Left forelimb (tissue), 1 donor: ENCODE data around the gene SPTLC3.

Source experiments
- DNase-seq: peaks from one replicate; pipeline ENCODE4 v3.0.0-alpha.2; 2018; ENCODE audit warnings: low spot score

The SPTLC3 gene

DNA sequence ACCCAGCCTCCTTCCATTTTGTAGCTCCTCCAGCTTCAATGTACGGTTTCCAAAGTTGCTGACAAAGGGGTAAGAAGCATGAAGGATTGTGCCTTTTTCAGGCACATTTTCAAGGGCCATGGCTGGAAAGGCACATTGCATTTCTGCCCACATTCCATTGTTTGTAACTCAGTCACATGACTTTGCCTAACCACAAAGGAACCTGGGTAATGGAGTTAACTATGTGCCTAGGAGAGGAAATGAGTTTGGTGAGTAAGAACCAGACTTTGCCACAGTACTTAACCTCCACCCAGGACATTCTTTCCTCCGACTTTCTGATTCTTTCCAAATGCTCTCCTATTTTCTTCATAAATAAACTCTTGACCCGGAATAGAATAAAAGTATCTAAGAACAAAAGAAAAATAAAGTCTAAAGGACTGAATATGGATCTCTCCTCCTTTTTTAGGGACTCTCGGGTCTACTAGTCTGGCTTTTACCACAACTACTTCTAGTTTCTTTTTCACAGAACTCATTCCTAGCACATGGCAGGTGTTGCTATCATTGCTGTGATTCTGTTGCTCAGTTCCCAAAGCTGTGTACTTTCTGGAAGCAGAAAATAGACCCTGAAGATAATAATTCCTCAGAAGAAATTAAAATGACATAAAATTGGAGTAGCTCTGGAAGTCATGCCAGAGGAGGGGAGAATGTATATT is 130.8 kb downstream of the SPTLC3 start:
- DNase-seq = no peak

DNA sequence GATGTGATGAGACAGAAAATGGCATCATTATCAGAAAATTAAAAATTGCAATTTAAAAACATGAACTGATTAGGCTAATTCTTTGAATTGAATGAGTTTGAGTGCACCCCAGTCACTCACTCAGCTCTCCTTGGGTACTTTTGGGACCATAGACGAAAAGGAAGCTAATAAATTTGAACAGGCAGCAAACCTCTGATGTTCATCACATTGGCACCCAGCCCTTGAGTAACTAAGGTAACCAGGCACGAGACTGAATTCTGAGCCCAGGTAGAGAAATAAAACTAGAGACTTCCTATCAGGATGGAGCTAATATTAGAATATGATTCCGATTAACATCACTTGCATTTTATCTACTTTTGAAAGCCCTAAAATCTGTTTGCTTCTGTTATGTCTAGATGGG is 131.4 kb downstream of the SPTLC3 start:
- no peak for DNase-seq

DNA sequence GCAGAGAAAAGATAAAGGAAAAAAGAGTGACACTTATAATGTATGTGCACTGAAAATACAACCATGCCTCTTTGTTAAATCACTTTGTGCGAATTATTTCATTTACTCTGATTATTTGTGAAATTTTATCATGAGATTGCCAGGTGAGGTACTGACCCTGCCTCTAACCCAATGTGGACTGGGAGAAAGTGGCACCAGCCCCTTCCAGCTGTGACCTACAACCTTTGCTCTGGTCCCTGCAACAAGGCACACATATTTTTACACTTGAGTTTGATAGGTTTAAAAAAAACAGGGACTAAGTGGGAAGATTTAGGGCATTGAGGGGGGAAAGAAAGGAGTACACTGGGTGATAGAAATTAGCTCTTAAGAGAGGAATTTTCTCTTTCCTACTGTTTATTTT is 132.0 kb downstream of the SPTLC3 start:
- DNase-seq = no peak

DNA sequence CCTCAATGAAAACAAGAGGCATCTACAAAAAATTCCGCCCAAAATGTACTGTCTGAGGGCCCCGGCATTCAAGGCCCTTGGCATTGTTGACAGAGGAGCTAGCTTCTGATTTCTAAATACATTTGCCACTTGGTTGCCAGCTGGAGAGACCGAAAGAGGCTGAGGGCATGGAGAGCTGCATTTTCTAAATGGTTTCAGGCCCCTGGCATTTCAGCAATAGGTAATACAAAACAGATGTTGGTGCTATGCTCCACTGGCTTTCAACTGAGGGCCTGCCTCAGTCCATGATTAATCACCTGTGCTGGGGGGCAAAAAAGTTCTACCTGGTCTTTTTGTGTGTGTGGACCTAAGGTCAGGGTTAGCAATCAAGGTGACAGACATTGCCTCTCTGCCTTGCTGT is 132.8 kb downstream of the SPTLC3 start:
- no peak for DNase-seq

DNA sequence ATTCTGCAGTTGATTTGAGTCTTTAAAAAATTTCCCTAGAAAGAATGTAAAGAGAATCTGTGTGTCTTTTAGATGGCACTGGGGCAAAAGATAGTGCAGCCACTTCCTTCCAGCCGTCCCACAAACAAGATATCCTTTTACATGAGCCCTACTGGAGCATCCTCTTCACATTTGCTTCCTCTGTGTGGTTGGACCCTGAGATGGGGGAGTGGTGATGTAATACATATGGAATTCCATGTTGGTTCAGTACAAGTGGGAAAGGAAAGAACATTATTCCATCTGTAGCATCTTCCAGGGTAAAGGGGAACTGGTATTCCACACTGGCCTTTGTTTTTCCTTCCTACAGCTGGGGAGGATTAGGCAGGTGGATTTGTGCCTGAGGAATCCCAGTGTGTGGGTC is 133.4 kb downstream of the SPTLC3 start:
- DNase-seq = no peak

DNA sequence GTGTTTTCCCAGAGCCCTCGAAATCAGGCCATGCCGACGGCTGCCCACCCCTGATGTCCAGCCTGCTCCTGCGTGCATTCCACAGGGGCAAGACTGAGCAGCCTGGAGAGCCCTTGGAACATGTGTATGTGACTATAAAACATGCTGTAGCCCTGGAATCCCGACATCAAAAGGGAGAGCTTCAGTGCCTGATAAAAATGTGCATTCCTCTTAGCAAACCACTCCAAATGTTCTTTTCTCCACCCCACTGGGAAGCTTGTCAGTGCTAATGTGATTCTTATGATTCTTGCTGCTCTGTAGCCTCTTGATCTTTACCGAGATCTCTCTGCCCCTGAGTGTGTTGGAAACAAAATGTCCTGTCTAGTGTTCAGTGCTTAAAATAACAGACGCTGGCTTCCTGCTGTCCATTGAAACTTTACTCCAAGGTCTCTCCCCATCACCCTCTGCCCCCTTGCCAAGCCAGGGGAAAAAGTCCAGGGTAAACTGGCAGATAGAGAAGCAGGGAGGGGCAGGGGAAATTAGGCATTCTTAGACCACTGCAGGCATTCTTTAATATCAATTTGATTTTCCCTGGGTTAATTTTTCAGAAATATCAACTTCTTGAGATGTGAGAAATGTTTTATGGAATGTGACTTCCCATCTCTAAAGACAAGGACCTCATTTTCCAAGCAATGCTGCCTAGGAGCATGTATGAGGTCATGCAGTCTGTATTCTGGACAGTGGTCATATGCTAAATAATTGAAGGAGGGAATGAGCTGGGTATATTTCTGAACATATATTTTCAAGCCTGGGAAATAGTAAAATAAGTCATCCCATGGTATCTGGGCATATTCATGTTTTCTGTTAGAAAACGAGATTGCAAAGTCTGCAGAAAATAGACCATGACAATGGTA is 138.5 kb downstream of the SPTLC3 start:
- no peak for DNase-seq

DNA sequence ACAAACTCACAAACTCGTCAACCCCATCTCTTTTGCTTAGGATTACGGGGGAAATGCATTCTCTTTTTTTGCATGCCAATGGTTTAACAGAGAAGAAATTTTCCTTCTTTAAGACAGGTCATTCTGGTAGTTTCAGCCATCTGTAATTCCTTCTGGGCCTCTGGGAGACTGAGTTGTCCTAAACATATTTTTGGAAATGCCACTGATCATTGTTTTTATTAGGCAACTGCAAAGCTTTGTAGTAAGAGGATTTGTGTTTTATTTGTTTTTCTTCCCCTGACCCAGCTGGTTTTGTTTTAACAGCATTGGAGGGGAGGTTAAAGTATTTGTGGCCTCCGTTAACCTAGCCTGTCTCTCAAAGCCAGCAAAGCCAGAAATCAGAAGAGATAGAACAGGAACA is 139.2 kb downstream of the SPTLC3 start:
- DNase-seq = no peak

DNA sequence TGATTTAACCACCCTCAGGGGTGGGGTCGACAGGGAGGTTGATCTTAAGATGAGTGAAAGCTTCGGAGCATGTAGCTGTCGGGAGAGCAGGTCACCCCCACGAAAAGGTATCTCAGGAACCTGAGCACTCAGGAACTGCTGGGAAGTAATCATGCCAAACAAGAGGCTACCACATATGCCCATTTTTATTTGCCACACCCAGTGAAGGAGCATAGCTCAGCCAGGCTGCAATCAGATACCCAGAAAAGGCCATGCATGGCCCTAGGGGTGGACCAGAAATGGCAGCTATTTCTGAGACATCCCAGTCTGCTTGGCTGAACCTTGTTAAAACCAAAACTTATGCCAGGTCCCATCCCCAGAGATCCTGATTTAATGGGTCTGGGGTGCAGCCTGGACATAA is 139.6 kb downstream of the SPTLC3 start:
- no peak for DNase-seq

DNA sequence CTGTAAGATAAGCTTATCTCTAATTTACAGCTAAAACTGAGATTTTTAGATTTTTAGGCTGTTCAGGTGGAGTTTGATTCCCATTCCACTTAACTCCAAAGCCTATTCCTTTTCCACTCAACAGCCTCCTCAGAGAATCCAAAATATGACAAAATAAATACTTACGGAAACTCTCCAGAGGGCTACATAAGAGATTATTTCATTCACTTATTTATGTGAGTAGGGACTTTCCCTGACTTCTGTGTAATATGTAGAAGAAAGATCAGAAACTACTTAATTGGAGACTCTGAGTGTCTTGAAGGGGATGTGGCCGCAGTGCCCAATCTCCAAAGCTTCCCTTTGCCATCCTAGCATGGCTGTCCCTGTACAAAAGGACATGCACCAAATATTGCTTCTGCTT is 140.2 kb downstream of the SPTLC3 start:
- DNase-seq = no peak

DNA sequence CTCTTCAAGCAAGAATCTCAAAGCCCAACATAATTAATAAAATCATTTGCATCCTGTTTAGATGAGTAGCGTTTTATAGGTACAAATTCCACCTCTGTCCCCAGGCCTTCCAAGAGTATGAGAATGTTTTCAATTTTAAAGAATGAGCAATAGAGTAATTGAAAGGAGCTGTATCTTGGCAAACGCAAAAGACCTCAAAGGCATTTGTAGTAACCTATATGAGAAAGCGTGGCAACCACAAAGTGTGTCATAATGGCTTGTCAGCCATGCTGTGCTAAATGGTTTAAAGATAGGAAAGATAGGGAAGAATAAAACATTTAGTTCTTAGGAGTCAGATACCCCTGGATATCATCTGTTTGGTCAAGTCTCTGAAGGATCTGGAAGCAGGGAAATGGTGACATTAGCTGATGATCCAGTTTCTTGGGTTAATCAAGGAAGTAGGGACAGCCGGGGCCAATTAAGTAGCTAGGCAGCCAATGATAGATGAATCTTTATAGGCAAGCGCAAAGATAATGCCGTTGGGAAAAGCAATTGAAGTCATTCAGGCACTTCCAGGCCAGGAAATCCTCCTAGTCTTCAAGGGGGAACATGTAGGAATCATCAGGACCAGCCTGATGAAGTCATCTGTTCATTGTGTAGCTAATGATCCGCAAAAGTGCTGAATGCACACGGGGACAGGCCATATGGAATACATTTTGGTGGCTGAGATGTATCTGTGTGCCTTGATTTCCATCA is 140.8 kb downstream of the SPTLC3 start:
- no peak for DNase-seq

DNA sequence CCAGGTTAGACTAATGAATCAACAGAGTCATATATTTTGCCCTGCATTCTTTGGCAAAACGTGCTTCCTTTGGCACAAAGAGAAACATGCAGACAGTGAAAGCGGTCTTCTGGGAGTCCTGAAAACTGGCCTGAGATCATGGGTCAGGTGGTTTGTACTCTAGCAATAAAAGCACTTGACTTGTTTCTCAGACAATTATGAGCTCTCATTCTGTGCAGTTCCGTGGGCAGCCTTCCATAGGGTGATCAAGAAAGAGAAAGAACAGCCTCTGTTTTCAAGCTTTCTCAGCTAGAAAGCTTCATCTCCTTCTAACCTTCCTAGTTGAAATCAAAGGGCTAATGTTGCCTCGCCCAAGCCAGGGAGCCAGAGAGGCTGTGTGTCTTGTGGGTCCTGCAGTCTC is 149.6 kb downstream of the SPTLC3 start:
- DNase-seq = no peak

DNA sequence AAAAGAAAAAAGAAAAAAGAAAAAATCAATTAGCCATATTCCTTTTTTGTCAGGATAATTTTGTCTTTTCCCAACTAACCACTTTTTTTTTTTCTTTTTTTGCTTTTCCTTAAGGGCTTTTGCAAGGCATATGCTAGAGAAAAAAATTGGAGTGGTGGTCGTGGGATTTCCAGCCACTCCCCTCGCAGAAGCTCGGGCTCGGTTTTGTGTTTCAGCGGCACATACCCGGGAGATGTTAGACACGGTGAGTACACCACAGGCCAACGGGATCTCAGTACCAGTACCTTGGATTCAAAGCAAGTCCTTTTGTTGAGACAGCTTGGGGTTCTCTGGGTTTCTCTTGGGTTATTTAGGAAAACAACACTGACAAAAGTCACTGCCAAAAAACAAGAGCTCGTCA is 151.1 kb downstream of the SPTLC3 start:
- DNase-seq = no peak

DNA sequence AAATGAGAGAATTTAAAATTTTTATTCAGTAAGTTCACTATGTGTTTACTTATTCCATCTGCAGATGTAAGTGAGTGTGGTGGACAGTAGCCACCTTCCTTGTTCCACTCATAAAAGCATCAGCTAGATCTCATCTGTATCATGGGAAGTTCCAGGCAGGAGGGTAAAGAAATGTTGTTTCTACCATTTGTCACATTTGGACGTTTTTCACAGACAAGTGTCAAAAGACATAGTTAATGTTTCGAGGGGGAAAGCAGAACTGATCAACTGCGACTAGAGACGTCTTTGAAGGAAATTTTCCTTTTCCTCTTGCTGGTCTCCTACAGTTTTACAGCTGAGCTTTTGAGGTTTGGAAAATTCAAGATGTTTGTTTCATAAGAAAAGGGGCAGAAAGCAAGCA is 156.4 kb downstream of the SPTLC3 start:
- no peak for DNase-seq

DNA sequence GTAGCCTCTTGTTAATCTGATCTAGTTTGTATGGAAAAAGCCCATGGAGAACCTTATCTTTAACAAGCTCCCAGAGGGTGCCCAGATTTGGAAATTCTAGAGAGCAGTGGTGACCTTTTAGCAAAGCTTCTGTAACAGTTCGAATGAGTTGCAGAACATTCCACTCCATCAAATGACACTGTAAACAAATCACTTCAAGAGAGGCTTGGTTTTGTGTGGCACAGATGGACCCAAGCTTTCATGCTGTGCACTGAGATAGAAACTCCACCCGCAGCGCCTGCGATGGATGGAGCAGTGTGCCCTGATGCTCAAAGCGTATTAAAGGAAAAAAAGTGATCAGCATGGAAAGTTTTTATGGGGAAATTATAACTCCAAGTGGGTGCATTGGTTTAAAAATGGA is 157.2 kb downstream of the SPTLC3 start:
- DNase-seq = no peak

DNA sequence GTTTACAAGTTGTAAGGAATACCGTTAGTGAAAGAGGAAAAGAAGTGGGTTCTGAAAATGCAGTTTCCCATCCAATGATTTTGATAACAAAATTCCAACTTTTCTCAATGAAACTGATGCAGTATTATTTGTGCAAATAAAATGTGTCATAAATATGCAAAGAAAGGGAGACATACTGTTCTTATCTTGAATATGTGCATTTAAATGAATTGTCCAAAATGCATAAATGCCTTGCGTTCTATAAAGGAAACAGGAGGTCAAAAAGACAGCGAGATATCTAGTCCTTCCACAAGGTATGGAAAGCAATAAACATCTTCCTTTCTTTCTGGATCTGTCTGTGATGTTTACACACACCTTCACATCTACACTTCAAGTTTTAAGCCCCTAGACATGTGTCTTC is 157.7 kb downstream of the SPTLC3 start:
- no peak for DNase-seq

DNA sequence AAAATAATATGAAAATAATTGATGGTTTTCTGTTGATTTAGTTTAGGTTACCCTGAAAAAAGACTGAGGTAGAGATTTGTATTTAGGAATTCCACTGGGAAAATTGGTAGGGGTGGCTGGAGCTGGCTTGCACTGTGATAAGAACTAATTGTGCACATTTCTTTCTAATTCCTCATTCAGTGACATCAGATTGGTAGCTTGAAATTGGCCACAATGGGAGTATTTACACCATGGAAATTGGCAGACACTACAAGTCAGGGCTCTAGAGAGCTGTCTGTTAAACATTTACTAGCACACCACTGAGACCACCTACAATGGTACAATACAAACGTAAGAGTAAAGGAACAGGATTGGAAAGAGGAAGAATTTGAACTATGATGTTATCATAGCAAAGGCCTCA is 160.3 kb downstream of the SPTLC3 start:
- DNase-seq = no peak

DNA sequence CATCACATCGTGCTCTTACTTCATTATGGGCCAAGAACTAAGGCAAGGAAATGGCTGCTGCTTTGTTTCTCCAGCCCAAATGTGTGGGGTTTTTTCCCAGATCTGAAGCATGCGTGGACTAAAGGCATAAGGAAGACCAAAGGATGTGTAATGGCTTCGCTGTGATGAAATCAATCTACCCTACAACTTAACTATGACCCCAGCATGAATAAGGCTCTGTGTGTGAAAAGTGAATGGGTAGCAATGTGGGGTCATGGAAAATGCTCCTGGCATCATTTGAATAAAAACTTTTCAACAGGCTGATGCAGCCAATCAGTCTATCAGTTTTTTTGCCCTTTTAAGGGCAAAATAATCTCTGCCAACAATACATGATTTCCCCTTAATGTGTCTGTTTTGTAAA is 162.0 kb downstream of the SPTLC3 start:
- no peak for DNase-seq

DNA sequence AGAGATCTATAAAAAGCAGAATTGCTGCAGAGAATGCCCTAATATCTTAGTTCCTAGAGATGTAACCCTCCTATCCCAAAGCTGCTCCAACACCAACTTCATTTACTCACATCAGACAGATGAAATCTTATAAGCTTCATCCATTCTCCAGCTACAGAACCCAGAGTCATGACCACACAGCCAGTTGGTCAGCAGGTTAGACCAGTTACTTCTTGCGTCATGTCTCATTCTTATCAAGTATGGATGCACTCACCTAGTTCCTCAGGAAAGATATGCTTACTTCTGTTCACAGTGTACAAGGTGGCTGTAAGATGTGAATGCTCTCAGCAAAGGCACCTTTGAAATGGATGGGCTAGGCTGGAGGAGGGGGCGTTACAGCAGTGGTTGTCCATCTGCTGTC is 164.4 kb downstream of the SPTLC3 start:
- no peak for DNase-seq

DNA sequence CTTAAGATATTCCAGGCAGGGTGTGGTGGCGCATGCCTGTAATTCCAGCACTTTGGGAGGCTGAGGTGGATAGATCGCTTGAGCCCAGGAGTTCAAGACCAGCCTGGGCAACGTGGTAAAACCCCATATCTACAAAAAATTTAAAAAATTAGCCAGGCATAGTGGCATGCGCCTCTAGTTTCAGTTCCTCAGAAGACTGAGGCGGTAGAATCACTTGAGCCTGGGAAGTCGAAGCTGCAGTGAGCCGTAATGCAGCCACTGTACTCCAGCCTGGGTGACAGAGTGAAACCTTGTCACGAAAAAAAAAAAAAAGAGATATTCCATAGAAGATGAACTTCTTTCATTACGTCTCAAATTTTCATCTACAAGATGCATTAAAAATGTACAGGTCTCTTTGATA is 165.6 kb downstream of the SPTLC3 start:
- DNase-seq = no peak

DNA sequence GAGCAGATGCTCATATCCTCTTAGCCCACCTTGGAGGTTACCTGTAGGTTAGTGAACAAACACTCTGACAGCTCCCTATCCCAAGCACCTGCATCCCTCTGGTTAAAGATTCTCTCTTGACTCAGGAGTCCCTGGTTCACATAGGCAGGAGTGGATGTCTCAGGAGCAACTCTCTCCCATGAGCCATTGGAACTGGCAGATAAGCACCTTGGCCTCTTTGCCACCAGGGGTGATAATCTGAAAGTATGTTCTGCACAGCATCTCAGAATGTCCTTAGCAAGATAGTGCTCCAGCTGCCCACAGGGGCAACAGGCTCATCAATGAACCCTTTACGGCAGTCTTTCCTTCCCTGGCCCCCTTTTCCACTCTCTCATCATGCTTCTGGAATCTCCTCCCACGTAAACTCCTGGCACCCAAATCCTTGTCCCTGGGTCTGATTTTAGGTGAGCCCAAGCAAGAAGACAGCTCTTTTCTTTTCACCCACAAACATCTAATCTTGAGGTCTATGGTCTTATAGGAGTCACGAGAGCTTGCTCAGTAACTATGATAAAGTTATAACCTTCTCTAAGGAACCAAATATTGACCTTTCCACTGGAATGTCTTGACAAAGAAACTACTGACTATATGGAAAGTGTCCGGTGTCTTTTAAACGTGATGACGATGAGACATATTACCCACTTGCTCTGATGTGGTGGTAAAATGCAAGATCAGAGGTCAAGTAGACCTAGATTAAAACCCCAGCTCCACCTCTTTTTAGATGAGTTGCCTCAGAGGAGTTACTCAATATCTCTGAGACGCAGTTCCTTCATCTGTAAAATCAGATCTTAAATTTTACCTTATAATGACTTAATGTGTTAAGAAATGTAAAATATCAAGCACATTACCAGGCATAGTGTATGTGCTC is 172.5 kb downstream of the SPTLC3 start:
- no peak for DNase-seq

DNA sequence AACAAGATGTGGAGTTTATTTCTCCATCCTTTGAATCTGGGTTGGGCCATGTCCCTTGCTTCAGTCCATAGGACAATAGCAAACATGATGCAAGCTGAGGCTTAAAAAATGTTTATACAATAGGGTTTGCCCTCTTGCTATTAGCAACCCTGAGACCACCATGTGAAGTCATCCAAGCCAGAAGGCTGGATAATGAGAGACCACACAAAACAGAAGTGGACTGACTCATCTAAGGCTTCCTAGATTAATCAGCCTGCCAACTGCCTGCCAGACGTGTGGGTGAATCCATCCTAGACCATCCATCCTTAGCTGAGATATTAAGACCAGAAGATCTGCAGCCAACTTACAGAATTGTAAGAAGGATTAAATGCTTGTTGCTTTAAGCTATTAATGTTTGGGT is 174.2 kb downstream of the SPTLC3 start:
- no peak for DNase-seq
